HG03060 (cell line): ENCODE measurements around the gene PPP1R1C.

Experiments used
- ATAC-seq: cut with Tn5 transposase; IDR thresholded peaks from one replicate; pipeline ENCODE4 v1.9.1; 2021; ENCODE audit warnings: low read depth, moderate number of reproducible peaks; ENCODE audit not compliant: unreplicated experiment

PPP1R1C gene

GRCh38 chr2:182058056-182058455, 72.4 kb downstream of the PPP1R1C start:
- no peak for ATAC-seq

GRCh38 chr2:182061739-182062138, 76.1 kb downstream of the PPP1R1C start:
- no peak for ATAC-seq

- ATAC-seq = no peak
Observed at GRCh38 chr2:182062329-182062972, 76.8 kb downstream of the PPP1R1C start.

GRCh38 chr2:182064019-182064778, 78.5 kb downstream of the PPP1R1C start:
- ATAC-seq = no peak

- no peak for ATAC-seq
Observed at GRCh38 chr2:182066400-182067087, 80.9 kb downstream of the PPP1R1C start.

GRCh38 chr2:182067393-182067792, 81.7 kb downstream of the PPP1R1C start:
- no peak for ATAC-seq

GRCh38 chr2:182068811-182069210, 83.2 kb downstream of the PPP1R1C start:
- no peak for ATAC-seq

GRCh38 chr2:182069416-182069815, 83.8 kb downstream of the PPP1R1C start:
- ATAC-seq = no peak

GRCh38 chr2:182069908-182070307, 84.3 kb downstream of the PPP1R1C start:
- no peak for ATAC-seq

- ATAC-seq = no peak
Observed at GRCh38 chr2:182070736-182071135, 85.1 kb downstream of the PPP1R1C start.

GRCh38 chr2:182072861-182073260, 87.2 kb downstream of the PPP1R1C start:
- no peak for ATAC-seq

GRCh38 chr2:182073613-182074012, 88.0 kb downstream of the PPP1R1C start:
- ATAC-seq = no peak

- ATAC-seq = no peak
Observed at GRCh38 chr2:182077023-182077422, 91.4 kb downstream of the PPP1R1C start.

- peak; percentile 38 for ATAC-seq
Observed at GRCh38 chr2:182077448-182078142, 91.9 kb downstream of the PPP1R1C start.

GRCh38 chr2:182078988-182079602, 93.4 kb downstream of the PPP1R1C start:
- ATAC-seq = no peak

- ATAC-seq = no peak
Observed at GRCh38 chr2:182080493-182080892, 94.8 kb downstream of the PPP1R1C start.

- no peak for ATAC-seq
Observed at GRCh38 chr2:182081602-182082260, 96.1 kb downstream of the PPP1R1C start.

- ATAC-seq = no peak
Observed at GRCh38 chr2:182088681-182089320, 103.1 kb downstream of the PPP1R1C start.

GRCh38 chr2:182090486-182090885, 104.8 kb downstream of the PPP1R1C start:
- no peak for ATAC-seq
